Fibroblast of skin of left biceps (primary cell): ENCODE data around the gene ADD1.

ENCODE experiments used
- DNase-seq, 2 experiments: peaks; one replicate each; pipeline ENCODE4 v3.0.0-alpha.2; 2013; ENCODE audit warnings: low read depth in 2 of 2

ADD1 gene

GRCh38 chr4:2805712-2806389, 37.8 kb upstream of the ADD1 start:
- DNase-seq = no peak

DNA sequence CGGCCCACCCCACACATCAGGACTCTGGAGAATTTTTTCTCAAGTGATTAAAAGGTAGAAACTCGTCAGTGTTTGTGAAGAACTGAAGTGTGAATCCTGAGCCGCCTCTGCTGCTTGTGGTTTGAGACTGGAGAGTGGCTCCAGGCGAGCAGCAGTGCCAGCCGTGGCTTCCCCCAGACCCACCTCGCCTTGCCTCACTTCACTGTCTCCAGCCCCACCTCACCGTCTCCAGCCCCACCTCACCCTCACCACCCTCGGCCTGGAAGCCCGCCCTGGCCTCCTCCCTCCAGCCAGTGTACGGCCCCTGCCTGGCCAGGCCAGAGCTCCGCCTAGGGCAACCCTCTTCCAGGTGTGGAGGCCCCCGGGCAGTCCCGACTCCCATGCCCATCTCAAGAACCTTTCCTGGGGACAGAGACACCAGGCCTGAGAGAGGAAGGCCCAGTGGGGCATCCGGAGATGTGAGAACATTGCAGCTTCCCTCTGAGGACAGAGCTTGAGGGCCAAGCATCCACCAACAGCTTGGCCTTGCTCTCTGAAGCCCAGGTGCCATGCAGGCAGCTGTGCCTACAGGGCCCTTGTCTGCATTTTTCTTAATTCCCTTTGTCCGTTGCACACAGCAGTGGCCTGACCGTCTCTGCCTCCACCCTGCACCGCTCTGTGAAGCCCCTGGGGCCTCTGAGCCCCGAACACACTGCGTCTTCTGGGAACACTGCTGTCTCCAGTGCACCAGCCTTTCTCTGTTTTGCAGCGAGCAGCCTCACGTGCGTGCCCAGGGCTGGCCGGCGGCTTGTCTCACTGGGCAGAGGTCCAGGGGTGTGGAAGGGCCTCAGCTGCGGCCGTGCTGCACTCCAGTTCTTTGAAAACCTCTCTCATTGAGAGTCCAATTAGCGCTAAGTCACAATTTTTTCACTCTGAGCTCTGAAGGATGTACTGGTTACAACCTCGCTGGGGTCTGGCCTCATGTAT, 37.0 kb upstream of the ADD1 start:
- DNase-seq = no peak

- no peak for DNase-seq
Observed at GRCh38 chr4:2807571-2807970, 36.1 kb upstream of the ADD1 start.

- no peak for DNase-seq
Observed at GRCh38 chr4:2808001-2808400, 35.6 kb upstream of the ADD1 start.

GRCh38 chr4:2809610-2810180, 33.9 kb upstream of the ADD1 start:
- DNase-seq = no peak

- no peak for DNase-seq
Observed at GRCh38 chr4:2810388-2810787, 33.3 kb upstream of the ADD1 start.

GRCh38 chr4:2811830-2812611, 31.6 kb upstream of the ADD1 start:
- DNase-seq = no peak

- DNase-seq = no peak
Observed at GRCh38 chr4:2812612-2813354, 30.9 kb upstream of the ADD1 start.

DNA sequence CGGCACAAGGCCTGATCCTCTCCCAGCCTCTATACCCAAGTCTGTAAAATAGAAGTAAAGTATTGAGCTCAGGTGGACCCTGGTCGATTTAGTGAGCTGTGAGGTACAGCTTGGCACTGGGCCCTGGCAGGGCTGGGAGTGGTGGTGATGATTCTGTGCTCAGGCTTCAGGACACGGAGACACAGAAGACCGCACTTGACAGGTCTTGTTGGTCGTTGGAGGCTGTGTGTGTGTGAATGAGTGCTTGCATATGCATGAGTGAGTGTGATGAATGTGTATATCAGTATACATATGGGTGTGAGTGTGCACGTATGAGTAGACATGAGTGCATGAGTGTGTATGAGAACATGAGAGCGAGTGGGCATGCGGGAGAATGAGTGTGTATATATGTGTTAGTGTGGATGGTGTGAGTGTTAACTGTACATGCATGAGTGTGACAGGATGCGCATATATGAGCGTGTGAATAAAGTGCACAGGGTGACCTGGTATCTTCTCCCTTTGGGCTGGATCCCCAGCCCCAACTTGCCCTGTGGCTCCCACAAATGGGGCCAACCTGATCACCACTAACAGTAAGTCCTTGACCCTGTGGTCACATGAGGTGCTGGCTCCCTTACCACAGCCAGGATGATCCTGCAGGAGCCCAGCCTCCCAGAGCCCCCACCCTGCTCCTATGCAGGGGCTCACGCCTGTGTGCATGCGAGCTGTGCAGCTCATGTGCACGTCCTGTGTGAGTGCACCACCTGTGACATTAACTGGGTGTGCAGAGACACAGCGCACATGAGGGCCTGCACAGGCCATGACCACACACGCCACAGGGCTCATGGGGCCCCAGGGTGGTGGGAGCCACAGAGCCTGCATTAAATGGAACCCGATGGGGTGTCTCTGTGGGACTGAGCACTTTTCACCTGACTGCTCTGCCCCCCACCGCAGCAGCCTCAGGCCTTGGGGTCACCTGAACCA, 29.9 kb upstream of the ADD1 start:
- DNase-seq = no peak

DNA sequence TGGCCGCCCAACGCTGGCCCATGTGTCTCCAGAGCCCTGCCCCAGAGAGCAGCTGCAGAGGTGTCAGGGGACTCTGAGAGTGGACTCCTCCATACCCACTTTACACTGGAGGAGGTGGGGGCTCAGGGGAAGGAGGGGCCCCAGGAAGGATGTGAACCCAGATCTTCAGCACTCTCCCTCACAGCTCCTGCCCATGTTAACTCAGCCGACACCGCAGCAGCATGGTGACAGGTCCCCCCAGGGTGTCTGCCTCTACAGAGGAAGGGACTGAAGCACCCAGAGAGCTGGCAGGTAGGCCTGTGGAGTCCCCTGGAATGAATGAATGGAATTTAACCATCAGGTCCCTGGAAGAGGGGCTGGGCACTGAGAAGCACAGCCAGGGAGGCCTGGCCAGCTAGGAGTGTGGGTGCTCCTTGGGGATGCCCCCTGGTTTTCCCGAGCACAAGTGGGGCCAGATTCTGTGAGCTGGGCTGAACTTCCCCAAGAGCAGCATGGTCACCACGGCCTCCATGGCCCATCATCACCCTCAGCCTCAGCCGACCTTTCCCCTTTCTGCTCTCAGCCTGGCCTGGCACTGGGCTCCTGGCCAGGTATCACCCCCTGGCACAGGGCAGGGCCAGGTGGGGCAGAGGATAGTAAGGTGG, 28.9 kb upstream of the ADD1 start:
- DNase-seq = no peak

- no peak for DNase-seq
Observed at GRCh38 chr4:2816401-2816954, 27.2 kb upstream of the ADD1 start.

GRCh38 chr4:2817137-2817536, 26.5 kb upstream of the ADD1 start:
- no peak for DNase-seq

GRCh38 chr4:2817701-2818350, 25.8 kb upstream of the ADD1 start:
- no peak for DNase-seq

- DNase-seq = no peak
Observed at GRCh38 chr4:2818351-2818939, 25.2 kb upstream of the ADD1 start.

- no peak for DNase-seq
Observed at GRCh38 chr4:2819244-2820215, 24.1 kb upstream of the ADD1 start.

- no peak for DNase-seq
Observed at GRCh38 chr4:2820216-2820982, 23.2 kb upstream of the ADD1 start.
